Glomerular endothelial cell (primary cell): ENCODE data around the gene TMCC2. TPM values are rescaled to one million over a fixed set of nuclear protein-coding genes. Genes with fewer than 3 reads are reported as not detected.

Experiments
- DNase-seq: peaks from one replicate; pipeline ENCODE4 v3.0.0-alpha.2; 2011; ENCODE audit warnings: low read depth, low spot score; ENCODE audit errors: extremely low read depth
- total RNA-seq: library from RNA; depleted of rRNA; stranded (reverse); fragments of >200 nt; gene quantifications from 2 replicates; pipeline ENCODE4 v1.2.3, GENCODE V29; 2015

The TMCC2 gene
- total RNA-seq, 1 donor from 2014 or later = 5.3 TPM

GRCh38 chr1:205237526-205238484 is 10.1 kb downstream of the TMCC2 start:
- DNase-seq = no peak

DNA sequence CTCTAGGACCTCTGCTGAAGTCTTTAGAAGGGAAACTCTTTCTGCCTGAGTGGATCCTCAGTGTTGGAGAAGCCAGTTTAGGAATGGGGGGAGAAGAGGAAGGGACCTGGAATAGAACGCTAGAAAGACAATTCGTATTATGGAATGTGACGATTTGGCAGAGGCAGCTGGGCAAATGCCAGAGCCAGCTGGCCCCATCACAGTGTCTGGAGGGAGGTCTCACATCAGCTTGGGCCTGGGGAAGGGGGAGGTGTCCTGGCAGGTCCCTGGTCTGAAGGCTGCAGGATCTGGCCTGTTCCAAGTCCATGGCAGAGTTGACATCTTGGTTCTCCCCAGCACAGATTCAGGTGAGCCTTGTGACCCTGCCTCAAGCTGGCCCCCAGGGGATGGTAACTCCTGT is 11.3 kb downstream of the TMCC2 start:
- DNase-seq = no peak

GRCh38 chr1:205240118-205240517 is 12.4 kb downstream of the TMCC2 start:
- no peak for DNase-seq

DNA sequence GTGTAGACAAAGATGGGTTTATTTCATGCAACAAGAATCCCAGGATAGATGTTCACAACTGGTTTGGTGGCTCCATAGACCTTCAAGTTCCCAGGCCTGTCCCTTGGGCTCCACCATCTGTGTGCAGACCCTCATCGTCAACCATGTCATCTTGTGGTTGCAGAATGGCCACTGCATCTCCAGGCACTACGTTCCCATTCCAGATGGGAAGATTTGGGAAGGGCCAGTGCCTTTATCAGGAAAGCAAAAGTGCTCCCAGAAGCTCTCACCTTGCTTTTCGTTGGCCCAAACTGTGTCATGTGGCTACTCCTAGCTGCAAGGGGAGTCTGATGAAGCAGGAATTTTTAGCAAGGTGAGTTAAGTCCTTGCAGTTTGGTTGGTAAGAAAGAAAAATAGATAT is 12.8 kb downstream of the TMCC2 start:
- DNase-seq = no peak

DNA sequence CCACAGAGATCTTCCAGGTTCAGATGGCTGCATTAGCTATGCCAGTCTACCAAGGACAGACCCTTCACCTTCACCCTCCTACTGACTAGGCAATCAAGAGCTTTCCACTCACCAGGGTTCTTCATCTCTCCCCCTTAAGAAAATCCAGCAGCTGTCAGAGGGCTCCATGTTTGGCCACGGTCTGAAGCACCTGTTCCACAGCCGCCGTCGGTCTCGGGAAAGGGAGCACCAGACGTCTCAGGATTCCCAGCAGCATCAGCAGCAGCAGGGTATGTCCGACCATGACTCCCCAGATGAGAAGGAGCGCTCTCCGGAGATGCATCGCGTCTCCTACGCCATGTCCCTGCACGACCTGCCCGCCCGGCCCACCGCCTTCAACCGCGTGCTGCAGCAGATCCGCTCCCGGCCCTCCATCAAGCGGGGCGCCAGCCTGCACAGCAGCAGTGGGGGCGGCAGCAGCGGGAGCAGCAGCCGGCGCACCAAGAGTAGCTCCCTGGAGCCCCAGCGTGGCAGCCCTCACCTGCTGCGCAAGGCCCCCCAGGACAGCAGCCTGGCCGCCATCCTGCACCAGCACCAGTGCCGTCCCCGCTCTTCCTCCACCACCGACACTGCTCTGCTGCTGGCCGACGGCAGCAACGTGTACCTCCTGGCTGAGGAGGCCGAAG is 13.8 kb downstream of the TMCC2 start:
- no peak for DNase-seq

GRCh38 chr1:205243350-205244191 is 15.8 kb downstream of the TMCC2 start:
- no peak for DNase-seq

DNA sequence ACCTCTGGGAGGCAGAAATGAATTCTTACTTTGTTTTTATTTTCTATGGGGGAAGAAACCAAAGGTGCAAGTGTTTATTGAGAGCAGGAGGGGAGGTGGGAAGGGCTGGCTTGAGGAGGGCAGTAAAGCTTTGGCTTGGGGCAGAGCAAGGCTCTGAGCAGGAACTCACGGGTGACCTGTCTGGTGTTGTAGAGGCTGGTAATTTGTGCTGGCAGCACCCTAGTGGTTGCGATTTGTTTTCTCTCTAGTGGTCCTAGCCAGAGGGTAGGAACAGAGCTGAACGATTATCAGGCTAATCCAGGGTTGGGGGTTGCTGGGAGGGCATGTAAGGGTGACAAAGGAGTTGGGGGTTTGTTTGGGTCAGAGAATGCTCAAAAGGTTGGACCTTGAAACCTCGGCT is 16.6 kb downstream of the TMCC2 start:
- no peak for DNase-seq

DNA sequence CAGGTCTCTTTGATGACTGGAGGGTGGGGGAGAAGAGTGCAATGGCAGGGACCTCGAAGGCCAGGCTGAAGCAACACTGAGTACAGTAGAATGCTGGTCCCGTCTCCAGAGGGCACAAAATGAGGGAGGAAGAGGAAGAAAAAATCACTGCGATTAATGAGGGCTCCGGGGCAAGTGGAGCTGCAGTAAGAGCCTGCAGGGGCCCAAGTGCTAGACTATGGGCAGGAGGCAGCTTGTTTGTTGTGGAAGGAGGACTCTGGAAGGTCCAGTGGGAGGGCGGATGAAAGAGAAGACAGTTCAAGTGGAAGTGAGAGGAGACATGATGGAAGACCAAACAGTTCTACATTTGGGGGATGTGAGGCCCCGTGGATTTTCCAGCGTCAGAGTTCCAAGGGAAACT is 17.4 kb downstream of the TMCC2 start:
- DNase-seq = no peak

GRCh38 chr1:205246351-205247119 is 18.8 kb downstream of the TMCC2 start:
- DNase-seq = no peak

DNA sequence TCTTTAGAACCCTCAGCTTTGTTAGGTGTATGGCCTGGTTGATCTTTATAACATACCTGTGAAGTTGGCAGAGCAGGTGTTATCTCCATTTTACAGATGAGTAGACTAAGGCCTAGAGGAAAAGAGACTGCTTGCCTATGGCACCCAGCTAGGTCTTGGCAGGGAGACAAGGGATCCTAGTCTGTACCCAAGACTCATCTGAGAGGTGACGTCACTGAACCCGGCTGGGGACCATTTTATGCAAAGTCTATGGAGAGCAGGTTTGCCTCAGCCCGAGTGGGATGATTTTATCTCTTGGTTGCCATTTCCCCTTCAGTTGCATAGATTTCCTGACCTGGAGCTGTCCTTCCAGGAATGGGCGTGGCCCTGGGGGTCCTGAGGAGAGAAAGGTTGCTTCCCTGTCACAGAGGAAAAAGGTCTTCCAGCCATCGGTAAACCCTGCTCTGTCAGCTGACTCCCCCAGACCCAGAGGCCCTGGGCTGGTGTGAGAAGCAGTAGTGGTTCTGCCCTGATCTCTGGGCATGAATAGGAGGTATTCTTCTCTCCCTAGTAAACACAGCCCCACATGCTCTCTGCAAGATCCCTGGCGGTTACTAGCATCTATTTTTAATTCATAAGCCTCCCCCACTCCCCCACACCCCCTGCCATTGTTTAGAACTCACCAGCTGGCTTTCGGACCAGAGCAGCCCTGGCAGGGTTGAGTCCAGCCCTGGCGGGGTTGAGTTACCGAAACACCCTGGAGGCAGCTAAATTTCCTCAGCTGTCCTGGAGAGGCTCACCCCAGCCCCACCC is 19.6 kb downstream of the TMCC2 start:
- no peak for DNase-seq

- no peak for DNase-seq
Observed at GRCh38 chr1:205248793-205249601, 21.3 kb downstream of the TMCC2 start.

GRCh38 chr1:205249651-205250050 is 21.9 kb downstream of the TMCC2 start:
- DNase-seq = no peak

GRCh38 chr1:205250699-205251098 is 23.0 kb downstream of the TMCC2 start:
- no peak for DNase-seq

DNA sequence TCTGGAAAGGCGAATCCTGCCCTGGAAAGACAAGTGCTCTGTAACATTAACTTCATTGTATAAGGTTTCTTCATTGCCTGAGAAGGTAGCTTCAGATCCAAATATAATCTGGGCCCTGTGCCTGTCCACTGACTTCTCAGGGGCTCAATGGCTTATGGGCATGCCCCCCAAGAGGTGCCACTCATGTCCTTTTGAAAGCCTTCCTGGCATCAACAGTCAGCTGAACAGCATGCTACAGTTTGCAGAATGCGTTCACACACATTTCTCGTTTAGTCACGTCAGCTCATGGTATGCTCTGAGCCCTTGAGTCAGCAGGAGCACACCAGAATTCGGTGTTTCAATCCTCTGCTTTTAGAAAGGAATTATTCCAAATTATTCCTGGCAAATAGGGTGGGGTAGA is 23.8 kb downstream of the TMCC2 start:
- DNase-seq = no peak

- DNase-seq = peak; percentile 50
Observed at GRCh38 chr1:205255941-205256780, 28.4 kb downstream of the TMCC2 start.

GRCh38 chr1:205256951-205257625 is 29.3 kb downstream of the TMCC2 start:
- no peak for DNase-seq

DNA sequence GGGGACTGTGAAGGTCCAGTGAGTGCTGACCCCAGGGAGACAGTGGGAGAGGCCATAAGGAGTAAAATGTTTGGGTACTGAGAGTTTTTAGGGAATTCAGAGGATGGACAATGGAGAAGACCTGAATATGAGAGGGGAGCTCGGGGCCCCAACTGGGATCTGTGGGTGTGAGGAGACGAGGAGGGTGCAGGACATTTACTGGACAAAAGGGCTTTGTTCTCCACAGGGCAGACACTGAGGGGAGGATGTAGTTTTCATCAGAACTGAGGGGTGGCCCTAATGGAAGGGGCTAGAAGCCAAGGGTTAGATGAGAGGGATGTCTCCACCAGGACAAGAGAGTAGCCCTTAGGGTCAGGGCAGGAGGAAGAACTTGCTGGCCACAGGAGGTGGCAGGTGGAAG is 30.0 kb downstream of the TMCC2 start:
- DNase-seq = no peak
